Measurements from ENCODE around the gene LCE2C. TPM values are rescaled to one million over a fixed set of nuclear protein-coding genes. Genes with fewer than 3 reads are reported as not detected.
"Not testable (repeated sequence)": the region's sequence is repeated elsewhere in the genome, so short reads cannot be mapped to it uniquely, and the experiment has no call there.

LCE2C gene
- total RNA-seq: not detected

- DNase-seq: not testable (repeated sequence)
These were observed at the start of gene LCE2C for GRCh38 chr1:152674983-152675382. Gene LCE2C, plus strand, starts transcription at chr1:152675279. Its CDS starts 737 bp downstream, at chr1:152676016.

GRCh38 chr1:152626744-152627143, 48.3 kb upstream of the LCE2C start:
- no peak for DNase-seq

- no peak for DNase-seq
These were observed 44.5 kb upstream of the LCE2C start for GRCh38 chr1:152630596-152630995.

- DNase-seq: no peak
These were observed 34.7 kb upstream of the LCE2C start for GRCh38 chr1:152640351-152640750.

GRCh38 chr1:152643945-152644344, 31.1 kb upstream of the LCE2C start:
- no peak for DNase-seq

- no peak for DNase-seq
These were observed 29.9 kb upstream of the LCE2C start for GRCh38 chr1:152645146-152645545.

GRCh38 chr1:152646656-152647055, 28.4 kb upstream of the LCE2C start:
- DNase-seq: no peak

GRCh38 chr1:152654110-152654509, 21.0 kb upstream of the LCE2C start:
- peak; percentile 82 for DNase-seq

GRCh38 chr1:152656459-152656858, 18.6 kb upstream of the LCE2C start:
- no peak for DNase-seq

- no peak for DNase-seq
These were observed 17.4 kb upstream of the LCE2C start for GRCh38 chr1:152657677-152658076.

- DNase-seq: no peak
These were observed 16.4 kb upstream of the LCE2C start for GRCh38 chr1:152658649-152659048.

GRCh38 chr1:152663098-152663497, 12.0 kb upstream of the LCE2C start, which contains the start of gene LCE2D:
Gene LCE2D, plus strand, starts transcription at chr1:152663380. Its CDS starts 726 bp downstream, at chr1:152664106.
- DNase-seq: no peak

- DNase-seq: not testable (repeated sequence)
These were observed 8.9 kb upstream of the LCE2C start for GRCh38 chr1:152666171-152666570.

GRCh38 chr1:152667648-152668047, 7.4 kb upstream of the LCE2C start:
- DNase-seq: peak; percentile 24

- DNase-seq: no peak
These were observed 2.1 kb upstream of the LCE2C start for GRCh38 chr1:152673016-152673415.

GRCh38 chr1:152679459-152679858, 4.4 kb downstream of the LCE2C start:
- peak; percentile 49 for DNase-seq

GRCh38 chr1:152681616-152682015, 6.5 kb downstream of the LCE2C start:
- DNase-seq: no peak

GRCh38 chr1:152683846-152684245, 8.8 kb downstream of the LCE2C start:
- no peak for DNase-seq

GRCh38 chr1:152685823-152686222, 10.7 kb downstream of the LCE2C start, which contains the start of gene LCE2B:
Gene LCE2B, plus strand, starts transcription at chr1:152686123. Its CDS starts 721 bp downstream, at chr1:152686844.
- not testable (repeated sequence) for DNase-seq

- no peak for DNase-seq
These were observed 22.9 kb downstream of the LCE2C start, which contains the start of gene LCE2A for GRCh38 chr1:152697701-152698600. Gene LCE2A, plus strand, starts transcription at chr1:152698345. Its CDS starts 557 bp downstream, at chr1:152698902.

GRCh38 chr1:152699746-152700145, 24.7 kb downstream of the LCE2C start:
- DNase-seq: no peak

- no peak for DNase-seq
These were observed 32.8 kb downstream of the LCE2C start, which contains the start of gene LCE4A for GRCh38 chr1:152707860-152708259. Gene LCE4A, plus strand, starts transcription at chr1:152708160. Its CDS starts 916 bp downstream, at chr1:152709076.

GRCh38 chr1:152718238-152718637, 43.2 kb downstream of the LCE2C start:
- no peak for DNase-seq

- no peak for DNase-seq
These were observed 50.2 kb downstream of the LCE2C start for GRCh38 chr1:152725261-152725660.

All from tongue (tissue), 2 donors.